Activated CD8-positive, alpha-beta memory T cell treated with anti-CD3 and anti-CD28 coated beads, Interleukin-2, amount 50 U/mL, for 1 hour (primary cell): ENCODE results near the gene OR5AC2.

Experiments
- DNase-seq: peaks from one replicate; pipeline ENCODE4 v3.0.0-alpha.2; 2020; ENCODE audit errors: extremely low read depth

Gene OR5AC2, protein sequence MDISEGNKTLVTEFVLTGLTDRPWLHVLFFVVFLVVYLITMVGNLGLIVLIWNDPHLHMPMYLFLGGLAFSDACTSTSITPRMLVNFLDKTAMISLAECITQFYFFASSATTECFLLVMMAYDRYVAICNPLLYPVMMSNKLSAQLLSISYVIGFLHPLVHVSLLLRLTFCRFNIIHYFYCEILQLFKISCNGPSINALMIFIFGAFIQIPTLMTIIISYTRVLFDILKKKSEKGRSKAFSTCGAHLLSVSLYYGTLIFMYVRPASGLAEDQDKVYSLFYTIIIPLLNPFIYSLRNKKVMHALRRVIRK

GRCh38 chr3:98086873-98087272 is at the start of gene OR5AC2:
Gene OR5AC2 (plus strand): TSS chr3:98087173. CDS start chr3:98087173, 0 bp downstream.
- no peak for DNase-seq

- DNase-seq: no peak
These were observed 48.7 kb upstream of the OR5AC2 start for GRCh38 chr3:98038286-98038685.

DNA sequence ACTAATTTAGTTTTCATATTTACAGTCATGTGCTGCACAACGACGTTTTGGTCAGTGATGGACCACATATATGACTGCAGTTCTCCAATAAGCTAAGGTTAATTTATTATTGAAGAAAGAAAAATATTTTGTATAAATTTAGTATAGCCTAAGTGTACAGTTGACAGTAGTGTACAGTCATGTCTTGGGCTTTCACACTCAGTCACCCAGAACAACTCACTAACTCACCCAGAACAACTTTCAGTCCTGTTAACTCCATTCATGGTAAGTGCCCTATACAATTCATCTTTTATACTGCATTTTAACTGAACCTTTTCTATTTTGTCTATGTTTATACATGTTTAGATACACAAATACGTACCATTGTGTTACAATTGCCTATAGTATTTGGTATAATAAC is 48.1 kb upstream of the OR5AC2 start:
- no peak for DNase-seq

- peak; percentile 45 for DNase-seq
These were observed 47.5 kb upstream of the OR5AC2 start for GRCh38 chr3:98039322-98040024.

DNA sequence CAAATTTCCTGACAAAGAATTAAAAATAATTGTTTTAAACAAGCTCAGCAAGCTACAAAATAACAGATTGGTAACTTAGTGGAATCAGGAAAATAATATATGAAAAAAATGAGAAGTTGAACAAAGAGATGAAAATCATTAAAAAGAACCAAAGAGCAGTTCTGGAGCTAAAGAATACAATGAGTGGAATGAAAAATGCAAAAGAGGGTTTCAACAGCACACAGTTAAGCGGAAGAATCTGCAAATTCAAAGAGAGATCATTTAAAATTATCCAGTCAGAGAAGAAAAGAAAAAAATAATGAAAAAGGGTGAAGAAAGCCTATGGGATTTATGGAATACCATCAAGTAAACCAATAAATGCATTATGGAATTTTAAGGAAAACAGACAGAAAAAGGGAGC is 45.6 kb upstream of the OR5AC2 start:
- DNase-seq: no peak

DNA sequence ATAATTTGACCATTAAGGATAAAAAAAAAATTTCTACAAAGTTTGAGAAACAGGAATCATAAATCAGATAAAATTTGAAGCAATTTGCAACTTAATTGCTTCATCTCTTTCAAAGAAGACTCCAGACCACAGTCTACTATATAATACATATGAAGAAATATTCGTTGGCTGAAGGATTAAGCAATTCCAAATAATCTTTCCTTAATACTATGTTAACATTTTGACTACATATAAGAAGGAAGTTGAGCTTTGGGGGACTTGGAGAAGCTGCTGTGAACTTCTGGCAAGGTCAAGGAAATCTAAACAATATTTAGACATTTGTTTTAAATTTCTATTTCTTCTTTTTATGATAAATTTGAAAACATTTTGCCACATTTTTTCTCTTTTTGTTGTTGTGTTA is 38.4 kb upstream of the OR5AC2 start:
- no peak for DNase-seq

DNA sequence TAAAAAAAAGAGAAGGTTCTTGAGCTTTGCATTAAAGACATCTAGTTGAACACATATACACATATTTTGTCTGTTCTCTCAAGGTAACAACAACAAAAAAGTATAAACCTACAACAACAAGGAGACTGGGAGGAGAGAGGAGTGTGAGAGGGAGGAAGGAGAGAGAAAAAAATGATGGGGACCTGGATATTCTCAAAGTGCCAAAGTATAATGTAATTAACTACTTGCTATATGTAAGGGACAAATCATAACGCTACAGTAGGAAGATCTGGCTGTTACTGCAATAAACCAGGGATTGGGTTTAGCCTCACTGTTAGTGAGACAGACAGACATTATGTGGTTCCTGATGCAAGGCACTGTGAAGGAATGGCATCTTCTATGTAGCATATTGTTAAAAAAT is 37.7 kb upstream of the OR5AC2 start:
- no peak for DNase-seq

DNA sequence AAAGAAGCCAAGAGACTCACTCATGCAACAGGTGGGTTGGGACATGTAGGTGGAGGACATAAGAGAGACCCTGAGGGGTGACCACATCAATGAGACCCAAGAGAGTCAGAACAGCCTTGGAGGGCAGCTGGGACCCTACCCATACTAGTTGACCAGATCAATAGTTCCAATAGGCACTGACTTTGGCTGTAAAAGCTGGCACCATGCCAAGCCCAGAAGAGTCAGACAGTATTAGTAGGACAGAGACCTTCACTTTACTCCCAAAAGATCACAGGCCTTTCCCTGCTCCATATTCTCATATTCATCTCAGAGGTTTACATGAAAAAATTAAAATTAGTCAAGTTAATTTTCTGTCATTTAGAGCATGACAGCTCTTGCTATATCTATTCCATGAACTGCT is 30.9 kb upstream of the OR5AC2 start:
- no peak for DNase-seq

DNA sequence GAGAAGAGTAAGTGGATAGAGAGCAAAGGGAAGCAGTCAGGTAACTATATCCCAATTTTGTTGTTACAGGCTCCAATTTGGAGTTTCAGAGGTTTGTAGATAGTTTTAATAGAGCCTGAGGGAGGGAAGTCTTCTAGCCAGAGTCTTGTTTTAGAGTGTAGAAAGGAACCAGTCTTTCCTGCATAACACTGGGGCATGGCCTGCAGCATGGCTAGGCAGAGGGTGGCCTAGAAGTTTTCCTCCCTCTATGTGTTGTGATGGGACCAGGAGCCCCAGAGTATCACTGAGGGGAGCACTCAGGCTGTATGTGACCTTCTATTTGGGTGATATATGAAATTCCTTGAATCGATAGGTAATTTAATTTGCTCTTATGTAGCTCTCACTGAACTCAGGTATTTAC is 29.3 kb upstream of the OR5AC2 start:
- no peak for DNase-seq

DNA sequence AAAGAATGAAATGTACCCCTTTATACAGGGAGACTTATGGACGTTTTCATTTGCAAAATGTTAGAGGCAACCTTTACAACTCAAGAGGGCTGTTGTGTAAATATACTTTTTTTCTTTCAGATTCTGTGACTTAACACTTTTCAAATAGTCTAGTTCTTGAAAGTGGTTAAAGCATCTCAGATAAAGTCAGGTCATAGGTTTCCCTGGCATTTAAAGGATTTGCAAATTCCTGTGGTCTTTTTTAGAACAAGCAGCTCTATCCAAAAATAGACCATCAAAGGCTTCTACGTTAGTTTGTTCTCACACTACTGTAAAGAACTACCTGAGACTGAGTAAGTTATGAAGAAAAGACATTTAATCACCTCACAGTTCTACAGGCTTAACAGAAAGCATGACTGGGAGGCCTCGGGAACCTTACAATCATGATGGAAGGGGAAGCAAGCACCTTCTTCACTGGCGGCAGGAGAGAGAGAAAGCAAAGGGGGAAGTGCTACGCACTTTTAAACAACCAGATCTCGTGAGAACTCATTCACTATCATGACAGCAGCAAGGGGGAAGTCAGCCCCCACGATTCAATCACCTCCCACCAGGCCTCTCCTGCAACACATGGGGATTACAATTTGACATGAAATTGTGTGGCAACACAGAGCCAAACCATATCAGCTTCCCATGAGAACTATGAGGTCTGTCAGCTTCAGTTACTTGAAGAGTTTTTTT is 28.6 kb upstream of the OR5AC2 start:
- DNase-seq: no peak

DNA sequence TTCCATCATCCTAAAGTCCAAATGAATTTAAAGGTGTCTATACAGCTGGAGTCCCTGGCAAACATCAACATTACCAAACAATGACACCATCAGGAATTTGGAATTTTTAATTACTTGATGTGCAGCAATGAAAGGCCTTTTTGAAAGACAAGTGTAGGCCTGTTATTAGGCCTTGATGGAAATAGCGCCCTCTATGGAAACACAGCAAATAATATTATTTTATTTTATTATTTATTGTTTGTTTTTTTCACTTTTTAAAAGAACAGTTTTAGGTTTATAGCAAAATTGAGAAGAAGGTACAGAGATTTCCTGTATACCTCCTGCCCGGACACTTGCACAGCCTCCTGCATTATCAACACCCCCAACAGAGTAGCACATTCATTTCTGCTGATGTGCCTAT is 18.1 kb upstream of the OR5AC2 start:
- DNase-seq: no peak

DNA sequence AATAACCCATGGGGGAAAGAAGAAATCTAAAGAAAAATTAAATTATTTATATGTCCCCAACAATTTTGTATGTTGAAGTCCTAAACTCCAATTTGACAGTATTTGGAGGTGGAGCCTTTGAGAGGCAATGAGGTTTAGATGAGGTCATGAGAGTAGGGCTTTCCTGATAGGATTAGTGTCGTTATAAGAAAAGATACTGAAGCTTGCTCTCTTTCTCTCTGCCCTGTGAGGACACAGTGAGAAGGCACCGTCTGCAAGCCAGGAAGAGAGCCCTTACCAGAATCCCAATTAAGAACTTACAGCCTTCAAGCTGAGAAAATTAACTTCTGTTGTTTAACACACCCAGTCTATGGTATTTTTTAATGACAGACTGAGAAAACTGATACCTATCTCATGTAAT is 16.1 kb upstream of the OR5AC2 start:
- DNase-seq: no peak

- DNase-seq: no peak
These were observed 13.5 kb upstream of the OR5AC2 start for GRCh38 chr3:98073486-98073885.

GRCh38 chr3:98095882-98096281 is 8.9 kb downstream of the OR5AC2 start:
- no peak for DNase-seq

- no peak for DNase-seq
These were observed 12.9 kb downstream of the OR5AC2 start for GRCh38 chr3:98099848-98100247.

DNA sequence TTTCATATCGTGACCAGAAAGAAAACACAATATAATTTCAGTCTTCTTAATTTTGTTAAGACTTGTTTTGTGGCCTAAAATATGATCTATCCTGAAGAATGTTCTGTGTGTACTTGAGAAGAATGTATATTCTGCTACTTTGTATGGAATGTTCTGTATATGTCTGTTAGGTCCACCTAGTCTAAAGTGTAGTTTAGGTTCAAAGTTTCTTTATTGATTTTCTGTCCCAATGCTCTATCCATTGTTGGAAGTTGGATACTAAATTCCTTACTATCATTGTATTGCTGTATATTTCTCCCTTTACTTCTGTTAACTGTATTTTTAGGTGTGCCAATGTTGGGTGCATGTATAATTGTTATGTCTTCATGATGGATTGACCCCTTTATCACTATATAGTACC is 21.2 kb downstream of the OR5AC2 start:
- no peak for DNase-seq

- no peak for DNase-seq
These were observed 23.0 kb downstream of the OR5AC2 start for GRCh38 chr3:98109807-98110549.

DNA sequence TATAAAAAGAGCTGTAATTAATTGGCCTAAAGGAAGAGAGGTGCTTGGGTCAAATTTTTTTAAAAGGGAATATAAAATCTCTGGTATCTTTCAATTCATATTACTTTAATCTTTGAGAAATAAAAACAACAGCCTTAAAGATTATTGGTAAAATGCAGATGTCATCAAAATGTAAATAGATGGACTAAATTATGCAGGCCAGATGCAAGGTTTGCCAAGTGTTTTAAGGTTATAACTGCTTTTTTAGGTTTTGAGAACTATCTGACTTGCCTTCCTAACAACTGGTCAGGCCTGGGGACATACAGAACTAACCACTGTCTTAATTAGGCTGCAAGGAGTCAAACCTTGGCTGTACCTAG is 23.6 kb downstream of the OR5AC2 start:
- DNase-seq: no peak

GRCh38 chr3:98114264-98114663 is 27.3 kb downstream of the OR5AC2 start:
- no peak for DNase-seq

DNA sequence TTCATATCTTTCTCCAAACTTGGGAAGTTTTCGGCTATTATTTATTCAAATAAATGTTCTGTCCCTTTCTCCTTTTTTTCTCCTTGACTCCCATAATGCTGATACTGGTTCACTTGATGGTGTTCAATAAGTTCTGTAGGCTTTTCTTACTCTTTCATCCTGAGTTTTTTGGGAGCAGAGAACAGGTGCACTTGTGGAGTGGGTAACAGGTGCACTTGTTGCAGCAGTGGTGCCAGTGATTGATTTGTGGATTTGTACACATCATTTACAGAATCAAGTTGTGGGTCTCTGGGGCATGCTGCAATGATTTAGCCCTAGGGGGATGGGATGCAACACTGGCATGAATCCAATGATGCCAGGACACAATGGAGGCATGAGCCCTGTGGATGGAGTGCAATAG is 28.7 kb downstream of the OR5AC2 start:
- no peak for DNase-seq

DNA sequence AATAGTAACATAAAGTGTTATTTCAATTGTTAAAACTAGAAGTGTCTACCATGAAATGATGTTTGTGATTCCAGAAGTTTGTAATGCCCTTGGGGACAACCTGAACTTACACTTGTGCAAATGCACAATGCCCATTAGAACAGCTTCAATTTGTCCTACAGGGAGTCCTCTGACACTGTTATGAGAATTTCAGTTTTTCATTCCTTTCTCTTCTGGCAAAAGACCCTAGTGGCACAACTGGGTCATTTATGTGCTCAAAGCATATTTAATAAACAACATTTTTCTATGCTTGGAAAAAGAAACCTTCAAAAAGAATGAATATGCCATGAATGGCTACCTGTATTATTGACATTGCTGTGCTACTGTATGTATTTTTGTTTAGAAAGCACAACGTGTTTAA is 43.4 kb downstream of the OR5AC2 start, which contains the start of gene OR5H1:
Gene OR5H1, plus strand, starts transcription at position 301 of the 400 bp plus-strand sequence. CDS start 1,977 bp downstream, outside the sequence.
- DNase-seq: no peak

- DNase-seq: no peak
These were observed 49.7 kb downstream of the OR5AC2 start for GRCh38 chr3:98136631-98137030.
